ENCODE data around the gene FCHO2.
"Not testable (repeated sequence)": the region's sequence is repeated elsewhere in the genome, so short reads cannot be mapped to it uniquely, and the experiment has no call there.

FCHO2 gene

GRCh38 chr5:73008831-73009230, 53.0 kb downstream of the FCHO2 start:
- Histone ChIP-seq H3K4me3 (ENCODE audit: low read depth in 1 of 2, low read length in 2 of 2) (no peak overlapping the region), H3K27me3 (ENCODE audit: control insufficient read depth in 1 of 2, insufficient read depth in 2 of 2, low read length in 2 of 2) (no peaks in the 10 kb centered on the region), H3K9ac (ENCODE audit: low read length) (no peak overlapping the region), H3K27ac (ENCODE audit: low read depth, low read length) (no peak overlapping the region), H3K36me3 (ENCODE audit: insufficient read depth, low read length) (peaks cover 16% of the 10 kb centered on the region), H3K4me1 (ENCODE audit: insufficient read depth, low read length) (no peaks in the 10 kb centered on the region), H3K9me3 (ENCODE audit: low read length) (no peaks in the 10 kb centered on the region)

- not testable (repeated sequence) for H3K4me3 ChIP-seq (ENCODE audit: low read depth in 1 of 2, low read length in 2 of 2); H3K4me1 ChIP-seq (ENCODE audit: insufficient read depth, low read length); H3K9me3 ChIP-seq (ENCODE audit: low read length); H3K27me3 ChIP-seq (ENCODE audit: control insufficient read depth in 1 of 2, insufficient read depth in 2 of 2, low read length in 2 of 2); H3K27ac ChIP-seq (ENCODE audit: low read depth, low read length); H3K9ac ChIP-seq (ENCODE audit: low read length)
- H3K36me3 ChIP-seq (ENCODE audit: insufficient read depth, low read length) = peaks cover 14% of the 10 kb centered on the region
These were observed 55.8 kb downstream of the FCHO2 start for GRCh38 chr5:73011612-73012011.

GRCh38 chr5:73018892-73019291, 63.1 kb downstream of the FCHO2 start:
- no peaks in the 10 kb centered on the region for H3K4me1 ChIP-seq (ENCODE audit: insufficient read depth, low read length)
- peaks cover 12% of the 10 kb centered on the region for H3K36me3 ChIP-seq (ENCODE audit: insufficient read depth, low read length)
- no peak overlapping the region for H3K4me3 ChIP-seq (ENCODE audit: low read depth in 1 of 2, low read length in 2 of 2)
- no peak overlapping the region for H3K9ac ChIP-seq (ENCODE audit: low read length)
- no peak overlapping the region for H3K27ac ChIP-seq (ENCODE audit: low read depth, low read length)
- no peaks in the 10 kb centered on the region for H3K9me3 ChIP-seq (ENCODE audit: low read length)
- no peaks in the 10 kb centered on the region for H3K27me3 ChIP-seq (ENCODE audit: control insufficient read depth in 1 of 2, insufficient read depth in 2 of 2, low read length in 2 of 2)

- no peak overlapping the region for H3K4me3 ChIP-seq (ENCODE audit: low read depth in 1 of 2, low read length in 2 of 2)
- H3K9ac ChIP-seq (ENCODE audit: low read length) = no peak overlapping the region
- no peak overlapping the region for H3K27ac ChIP-seq (ENCODE audit: low read depth, low read length)
- H3K9me3 ChIP-seq (ENCODE audit: low read length) = no peaks in the 10 kb centered on the region
- H3K36me3 ChIP-seq (ENCODE audit: insufficient read depth, low read length) = peaks cover 12% of the 10 kb centered on the region
- no peaks in the 10 kb centered on the region for H3K27me3 ChIP-seq (ENCODE audit: control insufficient read depth in 1 of 2, insufficient read depth in 2 of 2, low read length in 2 of 2)
- no peaks in the 10 kb centered on the region for H3K4me1 ChIP-seq (ENCODE audit: insufficient read depth, low read length)
These were observed 63.9 kb downstream of the FCHO2 start for GRCh38 chr5:73019766-73020165.

GRCh38 chr5:73022471-73023169, 66.8 kb downstream of the FCHO2 start:
- no peak overlapping the region for H3K4me3 ChIP-seq (ENCODE audit: low read depth in 1 of 2, low read length in 2 of 2)
- H3K9ac ChIP-seq (ENCODE audit: low read length) = no peak overlapping the region
- no peak overlapping the region for H3K27ac ChIP-seq (ENCODE audit: low read depth, low read length)
- H3K4me1 ChIP-seq (ENCODE audit: insufficient read depth, low read length) = no peaks in the 10 kb centered on the region
- H3K27me3 ChIP-seq (ENCODE audit: control insufficient read depth in 1 of 2, insufficient read depth in 2 of 2, low read length in 2 of 2) = no peaks in the 10 kb centered on the region
- peaks cover 16% of the 10 kb centered on the region for H3K36me3 ChIP-seq (ENCODE audit: insufficient read depth, low read length)
- no peaks in the 10 kb centered on the region for H3K9me3 ChIP-seq (ENCODE audit: low read length)

- H3K9ac ChIP-seq (ENCODE audit: low read length); H3K9me3 ChIP-seq (ENCODE audit: low read length); H3K27ac ChIP-seq (ENCODE audit: low read depth, low read length); H3K27me3 ChIP-seq (ENCODE audit: control insufficient read depth in 1 of 2, insufficient read depth in 2 of 2, low read length in 2 of 2); H3K4me1 ChIP-seq (ENCODE audit: insufficient read depth, low read length); H3K4me3 ChIP-seq (ENCODE audit: low read depth in 1 of 2, low read length in 2 of 2): not testable (repeated sequence)
- peaks cover 16% of the 10 kb centered on the region for H3K36me3 ChIP-seq (ENCODE audit: insufficient read depth, low read length)
These were observed 69.2 kb downstream of the FCHO2 start for GRCh38 chr5:73024946-73025544.

GRCh38 chr5:73027361-73027760, 71.5 kb downstream of the FCHO2 start:
- Histone ChIP-seq H3K4me3 (ENCODE audit: low read depth in 1 of 2, low read length in 2 of 2) (no peak overlapping the region), H3K9me3 (ENCODE audit: low read length) (no peaks in the 10 kb centered on the region), H3K9ac (ENCODE audit: low read length) (no peak overlapping the region), H3K4me1 (ENCODE audit: insufficient read depth, low read length) (no peaks in the 10 kb centered on the region), H3K27me3 (ENCODE audit: control insufficient read depth in 1 of 2, insufficient read depth in 2 of 2, low read length in 2 of 2) (no peaks in the 10 kb centered on the region), H3K36me3 (ENCODE audit: insufficient read depth, low read length) (peaks cover 3% of the 10 kb centered on the region), H3K27ac (ENCODE audit: low read depth, low read length) (no peak overlapping the region)

- no peak overlapping the region for H3K4me3 ChIP-seq (ENCODE audit: low read depth in 1 of 2, low read length in 2 of 2)
- no peaks in the 10 kb centered on the region for H3K9me3 ChIP-seq (ENCODE audit: low read length)
- H3K36me3 ChIP-seq (ENCODE audit: insufficient read depth, low read length) = peaks cover 3% of the 10 kb centered on the region
- H3K9ac ChIP-seq (ENCODE audit: low read length) = no peak overlapping the region
- H3K4me1 ChIP-seq (ENCODE audit: insufficient read depth, low read length) = no peaks in the 10 kb centered on the region
- H3K27ac ChIP-seq (ENCODE audit: low read depth, low read length) = no peak overlapping the region
- H3K27me3 ChIP-seq (ENCODE audit: control insufficient read depth in 1 of 2, insufficient read depth in 2 of 2, low read length in 2 of 2) = no peaks in the 10 kb centered on the region
These were observed 72.0 kb downstream of the FCHO2 start for GRCh38 chr5:73027816-73028215.

- Histone ChIP-seq H3K9me3 (ENCODE audit: low read length) (no peaks in the 10 kb centered on the region), H3K36me3 (ENCODE audit: insufficient read depth, low read length) (peaks cover 3% of the 10 kb centered on the region), H3K4me1 (ENCODE audit: insufficient read depth, low read length) (no peaks in the 10 kb centered on the region), H3K27ac (ENCODE audit: low read depth, low read length) (no peak overlapping the region), H3K9ac (ENCODE audit: low read length) (no peak overlapping the region), H3K27me3 (ENCODE audit: control insufficient read depth in 1 of 2, insufficient read depth in 2 of 2, low read length in 2 of 2) (no peaks in the 10 kb centered on the region), H3K4me3 (ENCODE audit: low read depth in 1 of 2, low read length in 2 of 2) (no peak overlapping the region)
These were observed 73.3 kb downstream of the FCHO2 start for GRCh38 chr5:73028991-73029595.

GRCh38 chr5:73030531-73030930, 74.7 kb downstream of the FCHO2 start:
- Histone ChIP-seq H3K4me1 (ENCODE audit: insufficient read depth, low read length) (no peaks in the 10 kb centered on the region), H3K27ac (ENCODE audit: low read depth, low read length) (no peak overlapping the region), H3K36me3 (ENCODE audit: insufficient read depth, low read length) (peaks cover 3% of the 10 kb centered on the region), H3K9ac (ENCODE audit: low read length) (no peak overlapping the region), H3K9me3 (ENCODE audit: low read length) (no peaks in the 10 kb centered on the region), H3K27me3 (ENCODE audit: control insufficient read depth in 1 of 2, insufficient read depth in 2 of 2, low read length in 2 of 2) (no peaks in the 10 kb centered on the region), H3K4me3 (ENCODE audit: low read depth in 1 of 2, low read length in 2 of 2) (no peak overlapping the region)

GRCh38 chr5:73030995-73031394, 75.2 kb downstream of the FCHO2 start:
- H3K36me3 ChIP-seq (ENCODE audit: insufficient read depth, low read length) = peaks cover 3% of the 10 kb centered on the region

GRCh38 chr5:73031839-73032238, 76.0 kb downstream of the FCHO2 start:
- H3K4me1 ChIP-seq (ENCODE audit: insufficient read depth, low read length) = no peaks in the 10 kb centered on the region
- H3K9ac ChIP-seq (ENCODE audit: low read length) = no peak overlapping the region
- H3K9me3 ChIP-seq (ENCODE audit: low read length) = no peaks in the 10 kb centered on the region
- no peak overlapping the region for H3K4me3 ChIP-seq (ENCODE audit: low read depth in 1 of 2, low read length in 2 of 2)
- no peak overlapping the region for H3K27ac ChIP-seq (ENCODE audit: low read depth, low read length)
- no peaks in the 10 kb centered on the region for H3K36me3 ChIP-seq (ENCODE audit: insufficient read depth, low read length)
- H3K27me3 ChIP-seq (ENCODE audit: control insufficient read depth in 1 of 2, insufficient read depth in 2 of 2, low read length in 2 of 2) = no peaks in the 10 kb centered on the region

More at GRCh38 chr5:73030995-73031394, 75.2 kb downstream of the FCHO2 start:
- H3K27ac ChIP-seq (ENCODE audit: low read depth, low read length) = no peak overlapping the region
- H3K27me3 ChIP-seq (ENCODE audit: control insufficient read depth in 1 of 2, insufficient read depth in 2 of 2, low read length in 2 of 2) = no peaks in the 10 kb centered on the region
- H3K4me3 ChIP-seq (ENCODE audit: low read depth in 1 of 2, low read length in 2 of 2) = no peak overlapping the region
- no peak overlapping the region for H3K9ac ChIP-seq (ENCODE audit: low read length)
- H3K4me1 ChIP-seq (ENCODE audit: insufficient read depth, low read length) = no peaks in the 10 kb centered on the region
- H3K9me3 ChIP-seq (ENCODE audit: low read length) = no peaks in the 10 kb centered on the region
